K562 (cell line): ENCODE results near the gene IRF4. TPM values are rescaled to one million over a fixed set of nuclear protein-coding genes. Genes with fewer than 3 reads are reported as not detected.

Experiments
- ATF1 ChIP-seq, 2 experiments: fragments of 450-650 bp in 1 of 2; IDR thresholded peaks; 2 replicates each; pipeline ENCODE4 v1.6.1; 2016; ENCODE audit warnings: missing compliant biosample characterization in 1 of 2, missing genetic modification characterization in 1 of 2
- BRD9 ChIP-seq: fragments of 450-650 bp; IDR thresholded peaks from 2 replicates; pipeline ENCODE4 v1.6.1; 2018; ENCODE audit warnings: low read depth; ENCODE audit not compliant: partially characterized antibody
- CEBPG ChIP-seq, 3 experiments: fragments of 200-800 bp in 1 of 3; sonication (Bioruptor generic) in 1 of 3; sonication (generic) in 1 of 3; formaldehyde crosslinking in 1 of 3; IDR thresholded peaks in 2 of 3; conservative IDR thresholded peaks in 1 of 3; 2 replicates each; pipeline versions ENCODE4 v1.6.1 to v1.8.0; 2016 to 2022; ENCODE audit warnings: missing compliant biosample characterization in 2 of 3, missing genetic modification characterization in 2 of 3, mild to moderate bottlenecking in 1 of 3, missing genetic modification reagents in 1 of 3
- CHCHD3 ChIP-seq: fragments of 250-450 bp; sonication (Bioruptor Pico); IDR thresholded peaks from 2 replicates; pipeline ENCODE4 v2.1.2; 2022; ENCODE audit warnings: mild to moderate bottlenecking
- CREM ChIP-seq: IDR thresholded peaks from 2 replicates; pipeline ENCODE4 v1.6.1; 2014; ENCODE audit warnings: antibody characterized with exemption, low read depth
- JUND ChIP-seq, 2 experiments: IDR thresholded peaks; 2 replicates in 1 of 2; 3 replicates in 1 of 2; pipeline ENCODE4 v1.6.1; 2011; ENCODE audit warnings: borderline replicate concordance in 2 of 2, low read depth in 2 of 2, low read length in 2 of 2, improper control_type of control experiment in 1 of 2, missing biosample characterization in 1 of 2, missing genetic modification characterization in 1 of 2, missing genetic modification reagents in 1 of 2
- LCOR ChIP-seq: sonication (generic); formaldehyde crosslinking; IDR thresholded peaks from 2 replicates; pipeline ENCODE4 v1.8.0; 2022; ENCODE audit warnings: mild to moderate bottlenecking, missing genetic modification reagents
- MCM2 ChIP-seq: fragments of 450-650 bp; IDR thresholded peaks from 2 replicates; pipeline ENCODE4 v1.6.1; 2017; ENCODE audit warnings: low read depth, mild to moderate bottlenecking
- NBN ChIP-seq: fragments of 450-650 bp; IDR thresholded peaks from 2 replicates; pipeline ENCODE4 v1.6.1; 2016; ENCODE audit warnings: low read depth, mild to moderate bottlenecking
- NCOR1 ChIP-seq: fragments of 450-650 bp; IDR thresholded peaks from 2 replicates; pipeline ENCODE4 v1.6.1; 2016; ENCODE audit warnings: mild to moderate bottlenecking, moderate library complexity
- ZC3H4 ChIP-seq: sonication (generic); formaldehyde crosslinking; IDR thresholded peaks from 2 replicates; pipeline ENCODE4 v1.9.0; 2021; ENCODE audit warnings: missing genetic modification reagents, borderline replicate concordance
- ZFP30 ChIP-seq: fragments of 250-450 bp; sonication (Bioruptor Pico); IDR thresholded peaks from 2 replicates; pipeline ENCODE4 v1.8.0; 2022; ENCODE audit warnings: moderate library complexity, mild to moderate bottlenecking, inconsistent platforms, borderline replicate concordance
- ZKSCAN8 ChIP-seq: fragments of 200-800 bp; sonication (Bioruptor generic); IDR thresholded peaks from 2 replicates; pipeline ENCODE4 v1.6.1; 2016; ENCODE audit warnings: missing genetic modification characterization, missing compliant biosample characterization
- ZNF232 ChIP-seq: sonication (generic); formaldehyde crosslinking; IDR thresholded peaks from 2 replicates; pipeline ENCODE4 v1.8.0; 2022; ENCODE audit warnings: mild to moderate bottlenecking, missing genetic modification reagents
- ZNF253 ChIP-seq: fragments of 250-450 bp; sonication (Bioruptor Pico); conservative IDR thresholded peaks from 2 replicates; pipeline ENCODE4 v1.6.1; 2021; ENCODE audit warnings: mild to moderate bottlenecking
- ZNF436 ChIP-seq: fragments of 250-450, 450-650 bp; sonication (Bioruptor Pico); formaldehyde crosslinking; IDR thresholded peaks from 2 replicates; pipeline ENCODE4 v1.7.0; 2020; ENCODE audit warnings: mild to moderate bottlenecking
- ZNF79 ChIP-seq: fragments of 250-450 bp; sonication (Bioruptor Pico); IDR thresholded peaks from 2 replicates; pipeline ENCODE4 v1.4.0; 2020; ENCODE audit warnings: low read depth, mild to moderate bottlenecking, moderate library complexity
- polyA plus RNA-seq, 8 experiments: library from polyadenylated mRNA; depleted of rRNA in 4 of 8; stranded (reverse) in 5 of 8; unstranded in 3 of 8; fragments of >200 nt; fragmentation: Nextera tagmentation in 2 of 8; fragmentation: Illumina TruSeq in 1 of 8; extraction: Ambion mirVana in 2 of 8; extraction: Trizol in 1 of 8; gene quantifications; 2 replicates each; pipeline versions ENCODE4 v1.2.1 to v1.2.3, GENCODE V29; 2011 to 2014; ENCODE audit warnings: inconsistent platforms in 1 of 8, missing spikeins in 1 of 8
- total RNA-seq, 7 experiments: library from RNA; depleted of rRNA in 6 of 7; stranded (reverse); fragments of >200 nt in 6 of 7; fragmentation: Illumina TruSeq in 2 of 7; extraction: Trizol in 2 of 7; gene quantifications; 2 replicates each; pipeline versions ENCODE4 v1.2.1 to v1.2.3, GENCODE V29; 2011 to 2021; ENCODE audit warnings: low replicate concordance in 1 of 7
- TF ChIP-seq, protein P1 (sequence below), 2 experiments: fragments of 250-450 bp in 1 of 2; fragments of 450-650 bp in 1 of 2; sonication (Bioruptor Pico) in 1 of 2; IDR thresholded peaks; 2 replicates each; pipeline versions ENCODE4 v1.6.1 to v1.8.0; 2016 to 2021; ENCODE audit warnings: mild to moderate bottlenecking in 2 of 2, moderate library complexity in 2 of 2, missing compliant biosample characterization in 1 of 2, missing genetic modification characterization in 1 of 2
- TF ChIP-seq, protein P2 (sequence below), 2 experiments: fragments of 450-650 bp in 1 of 2; sonication (generic) in 1 of 2; formaldehyde crosslinking in 1 of 2; IDR thresholded peaks; 2 replicates each; pipeline versions ENCODE4 v1.7.1 to v1.9.0; 2016 to 2022; ENCODE audit warnings: inconsistent platforms in 1 of 2, mild to moderate bottlenecking in 1 of 2, missing genetic modification reagents in 1 of 2

IRF4 gene
- total and polyA plus RNA-seq, 9 of the 15 experiments (the other 6 are each of a cell fraction or from before 2014, with no cell fraction given): 0.05 to 0.33 (median 0.09) TPM; not detected in 6

DNA sequence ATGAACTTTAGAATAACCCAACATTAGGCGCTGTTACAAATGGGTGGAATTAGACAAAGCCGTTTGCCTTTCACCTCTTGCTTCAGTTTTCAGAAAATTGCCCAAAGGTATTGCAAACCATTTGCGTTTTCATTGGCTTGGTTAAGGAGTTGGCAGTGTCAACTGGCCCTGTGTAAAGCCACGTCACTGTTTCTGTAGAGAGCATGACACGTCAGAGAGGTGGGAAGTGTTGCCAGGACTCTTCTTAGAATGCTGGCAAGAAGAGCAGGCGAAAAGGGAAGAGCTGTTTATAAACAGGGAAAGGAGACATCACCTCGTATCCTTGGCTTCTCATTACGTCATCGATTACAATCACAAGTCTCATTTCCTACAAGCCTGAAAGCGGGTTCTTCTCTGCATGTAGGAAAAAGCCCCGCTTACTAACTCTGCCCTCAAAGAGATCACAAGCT lies 4.2 kb upstream of the IRF4 start (continued):
- TF ChIP-seq, protein P1, sequence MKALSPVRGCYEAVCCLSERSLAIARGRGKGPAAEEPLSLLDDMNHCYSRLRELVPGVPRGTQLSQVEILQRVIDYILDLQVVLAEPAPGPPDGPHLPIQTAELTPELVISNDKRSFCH (CRISPR knock-in tag; IDR thresholded peaks at IDR 0.05): no peak
- TF ChIP-seq, protein P1 (tag; IDR thresholded peaks at IDR 0.05): no peak
- TF ChIP-seq ZC3H4 (no peak), LCOR (CRISPR knock-in tag) (no peak), NBN (no peak), ZNF436 (CRISPR knock-in tag) (no peak), BRD9 (no peak), CREM (peak; percentile 43; the same call in 1 of the 2 replicates), ZNF232 (CRISPR knock-in tag) (no peak), JUND (IDR thresholded peaks at IDR 0.05; ENCODE audit: borderline replicate concordance, low read depth, low read length) (peak; percentile 55), JUND (tag; IDR thresholded peaks at IDR 0.05; ENCODE audit: borderline replicate concordance, low read depth, low read length) (peak; percentile 79; the same call in 2 of the 3 replicates), MCM2 (no peak), ZNF79 (no peak), ZKSCAN8 (CRISPR knock-in tag) (no peak), CHCHD3 (CRISPR knock-in tag) (no peak), ATF1 (CRISPR knock-in tag; IDR thresholded peaks at IDR 0.05) (no peak), ATF1 (tag; IDR thresholded peaks at IDR 0.05) (peak; percentile 87), NCOR1 (no peak), CEBPG (CRISPR knock-in tag; IDR thresholded peaks at IDR 0.05) (no peak), CEBPG (tag; conservative IDR thresholded peaks at IDR 0.05 in 1 of 2, IDR thresholded peaks at IDR 0.05 in 1 of 2) (peak; percentile 61 to 66), ZFP30 (CRISPR knock-in tag) (no peak), ZNF253 (CRISPR knock-in tag) (0 out of 2 replicates have a peak, but pooled peaks have one; percentile 27)
- TF ChIP-seq, protein P2, sequence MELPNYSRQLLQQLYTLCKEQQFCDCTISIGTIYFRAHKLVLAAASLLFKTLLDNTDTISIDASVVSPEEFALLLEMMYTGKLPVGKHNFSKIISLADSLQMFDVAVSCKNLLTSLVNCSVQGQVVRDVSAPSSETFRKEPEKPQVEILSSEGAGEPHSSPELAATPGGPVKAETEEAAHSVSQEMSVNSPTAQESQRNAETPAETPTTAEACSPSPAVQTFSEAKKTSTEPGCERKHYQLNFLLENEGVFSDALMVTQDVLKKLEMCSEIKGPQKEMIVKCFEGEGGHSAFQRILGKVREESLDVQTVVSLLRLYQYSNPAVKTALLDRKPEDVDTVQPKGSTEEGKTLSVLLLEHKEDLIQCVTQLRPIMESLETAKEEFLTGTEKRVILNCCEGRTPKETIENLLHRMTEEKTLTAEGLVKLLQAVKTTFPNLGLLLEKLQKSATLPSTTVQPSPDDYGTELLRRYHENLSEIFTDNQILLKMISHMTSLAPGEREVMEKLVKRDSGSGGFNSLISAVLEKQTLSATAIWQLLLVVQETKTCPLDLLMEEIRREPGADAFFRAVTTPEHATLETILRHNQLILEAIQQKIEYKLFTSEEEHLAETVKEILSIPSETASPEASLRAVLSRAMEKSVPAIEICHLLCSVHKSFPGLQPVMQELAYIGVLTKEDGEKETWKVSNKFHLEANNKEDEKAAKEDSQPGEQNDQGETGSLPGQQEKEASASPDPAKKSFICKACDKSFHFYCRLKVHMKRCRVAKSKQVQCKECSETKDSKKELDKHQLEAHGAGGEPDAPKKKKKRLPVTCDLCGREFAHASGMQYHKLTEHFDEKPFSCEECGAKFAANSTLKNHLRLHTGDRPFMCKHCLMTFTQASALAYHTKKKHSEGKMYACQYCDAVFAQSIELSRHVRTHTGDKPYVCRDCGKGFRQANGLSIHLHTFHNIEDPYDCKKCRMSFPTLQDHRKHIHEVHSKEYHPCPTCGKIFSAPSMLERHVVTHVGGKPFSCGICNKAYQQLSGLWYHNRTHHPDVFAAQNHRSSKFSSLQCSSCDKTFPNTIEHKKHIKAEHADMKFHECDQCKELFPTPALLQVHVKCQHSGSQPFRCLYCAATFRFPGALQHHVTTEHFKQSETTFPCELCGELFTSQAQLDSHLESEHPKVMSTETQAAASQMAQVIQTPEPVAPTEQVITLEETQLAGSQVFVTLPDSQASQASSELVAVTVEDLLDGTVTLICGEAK (IDR thresholded peaks at IDR 0.05): no peak
- TF ChIP-seq, protein P2 (CRISPR knock-in tag; IDR thresholded peaks at IDR 0.05): no peak
